Kidney tubule cell (primary cell): Measurements from ENCODE around the gene ZNF766.
"Not testable (repeated sequence)": the region's sequence is repeated elsewhere in the genome, so short reads cannot be mapped to it uniquely, and the experiment has no call there.

ENCODE experiments used
- DNase-seq: peaks from one replicate; pipeline ENCODE4 v3.0.0-alpha.2; 2018; ENCODE audit warnings: low spot score

The ZNF766 gene

DNA sequence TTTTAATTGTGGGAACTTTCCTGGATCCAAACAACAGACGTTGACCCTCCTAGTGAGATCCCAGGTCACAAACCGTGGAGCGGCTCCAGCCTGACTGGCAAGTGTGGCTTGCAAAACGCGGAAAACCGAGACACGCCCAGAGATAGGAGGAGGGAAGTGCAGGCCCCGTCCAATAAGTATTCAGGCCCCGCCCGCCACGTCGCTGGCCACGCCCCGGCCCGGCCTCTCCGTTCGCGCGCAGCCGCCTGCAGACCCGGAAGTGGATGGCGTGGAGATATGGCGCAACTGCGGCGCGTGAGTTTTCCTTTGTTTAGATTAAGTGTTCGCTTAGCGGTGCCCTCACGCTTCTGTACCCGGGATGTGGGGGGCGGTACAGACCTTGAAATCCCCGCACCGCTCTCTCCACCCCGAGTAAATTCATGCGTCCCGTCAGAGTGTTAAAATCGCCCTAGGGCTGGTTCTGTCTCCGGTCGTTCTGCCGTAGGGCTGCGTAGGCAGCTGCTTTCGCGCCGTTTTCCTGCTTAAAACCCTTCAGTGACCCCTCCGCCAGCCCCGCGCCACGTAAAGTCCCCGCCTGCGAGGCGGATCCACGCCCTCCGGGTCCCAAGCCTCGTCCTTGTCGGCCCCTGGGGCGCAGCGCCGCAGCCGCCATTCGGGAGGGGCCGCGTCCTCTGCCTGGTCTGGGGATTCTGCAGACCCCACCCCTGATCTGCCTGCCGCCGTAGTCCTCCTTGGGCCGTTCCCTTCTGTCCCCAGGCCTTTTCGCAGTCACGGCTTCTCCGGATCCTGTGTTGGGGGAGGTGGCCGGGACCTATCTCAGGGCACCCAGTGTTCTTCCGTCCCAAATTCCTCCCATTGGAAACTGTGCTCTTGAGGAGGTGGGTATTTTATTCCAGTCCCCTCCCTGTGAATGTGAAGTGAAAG lies at the start of gene ZNF766:
Gene ZNF766, plus strand, starts transcription at position 250 of the 924 bp plus-strand sequence. Its CDS starts 27 bp downstream, at position 277.
- peak; percentile 95 for DNase-seq

DNA sequence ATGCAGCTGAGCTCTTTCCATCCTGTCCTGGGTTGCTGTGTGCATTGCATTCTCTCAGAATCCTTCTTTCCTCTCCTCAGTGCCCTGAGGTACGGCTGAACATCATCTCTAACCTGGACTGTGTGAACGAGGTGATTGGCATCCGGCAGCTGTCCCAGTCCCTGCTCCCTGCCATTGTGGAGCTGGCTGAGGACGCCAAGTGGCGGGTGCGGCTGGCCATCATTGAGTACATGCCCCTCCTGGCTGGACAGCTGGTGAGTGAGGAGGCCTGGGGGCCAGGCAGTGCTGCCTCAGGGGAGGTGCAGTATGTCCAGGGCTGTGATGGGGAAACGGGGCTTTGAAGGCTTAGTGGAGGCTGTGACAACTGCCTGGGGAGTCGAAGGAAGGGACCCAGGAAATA lies 49.8 kb upstream of the ZNF766 start:
- DNase-seq: no peak

DNA sequence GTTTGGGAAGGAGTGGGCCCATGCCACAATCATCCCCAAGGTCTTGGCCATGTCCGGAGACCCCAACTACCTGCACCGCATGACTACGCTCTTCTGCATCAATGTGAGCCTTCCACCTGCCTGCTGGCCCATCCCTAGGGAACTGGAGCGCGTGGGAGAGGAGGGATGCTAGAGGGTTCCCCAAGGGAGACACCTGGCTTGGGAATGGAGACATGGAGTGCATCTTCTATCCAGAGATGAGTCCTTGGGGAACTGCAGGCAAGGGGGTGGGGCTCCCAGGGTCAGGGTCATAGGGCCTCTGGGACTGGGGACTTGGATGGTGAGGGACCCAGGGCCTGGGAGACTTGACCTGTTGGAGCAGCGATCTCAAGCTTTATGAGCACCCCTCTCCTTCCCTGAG lies 48.4 kb upstream of the ZNF766 start:
- no peak for DNase-seq

DNA sequence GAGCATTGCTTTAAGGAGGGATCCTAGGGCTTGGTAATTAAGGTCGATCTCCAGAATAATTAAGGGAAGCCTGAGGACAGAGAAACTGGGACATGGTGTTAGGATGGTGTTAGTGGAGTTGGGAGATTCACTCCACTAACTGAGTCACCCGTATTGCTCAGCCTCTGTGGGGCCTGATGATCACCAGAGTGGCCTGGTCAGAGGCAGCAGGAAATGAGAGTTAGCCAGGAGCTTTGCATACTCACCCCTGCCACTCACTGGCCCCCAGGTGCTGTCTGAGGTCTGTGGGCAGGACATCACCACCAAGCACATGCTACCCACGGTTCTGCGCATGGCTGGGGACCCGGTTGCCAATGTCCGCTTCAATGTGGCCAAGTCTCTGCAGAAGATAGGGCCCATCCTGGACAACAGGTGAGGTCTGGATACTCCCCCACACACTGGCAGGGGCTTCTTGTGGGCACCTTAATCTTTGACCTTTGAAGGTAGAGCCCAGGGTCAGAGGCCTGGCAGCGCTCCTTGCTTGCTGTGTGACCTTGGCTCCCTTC lies 47.5 kb upstream of the ZNF766 start:
- DNase-seq: peak; percentile 71

DNA sequence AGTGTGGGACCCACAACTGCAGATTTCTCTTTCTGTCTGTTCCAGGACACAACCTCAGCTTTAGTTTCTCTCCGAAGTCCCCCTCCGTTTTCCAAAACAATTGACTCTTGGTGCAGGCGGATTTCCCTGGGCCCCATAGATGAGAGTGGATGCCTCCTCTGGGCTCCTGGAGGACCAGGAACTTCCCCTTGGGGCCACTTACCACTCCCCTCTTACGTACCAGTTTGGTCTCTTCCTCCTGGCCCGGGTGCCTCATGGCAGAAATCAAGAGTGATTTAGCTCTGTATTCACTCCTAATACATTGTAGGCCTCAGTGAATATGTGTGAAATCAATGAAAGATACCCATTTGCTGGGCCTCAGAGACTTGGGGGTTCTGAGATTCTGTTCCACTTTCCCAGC lies 45.2 kb upstream of the ZNF766 start:
- DNase-seq: no peak

DNA sequence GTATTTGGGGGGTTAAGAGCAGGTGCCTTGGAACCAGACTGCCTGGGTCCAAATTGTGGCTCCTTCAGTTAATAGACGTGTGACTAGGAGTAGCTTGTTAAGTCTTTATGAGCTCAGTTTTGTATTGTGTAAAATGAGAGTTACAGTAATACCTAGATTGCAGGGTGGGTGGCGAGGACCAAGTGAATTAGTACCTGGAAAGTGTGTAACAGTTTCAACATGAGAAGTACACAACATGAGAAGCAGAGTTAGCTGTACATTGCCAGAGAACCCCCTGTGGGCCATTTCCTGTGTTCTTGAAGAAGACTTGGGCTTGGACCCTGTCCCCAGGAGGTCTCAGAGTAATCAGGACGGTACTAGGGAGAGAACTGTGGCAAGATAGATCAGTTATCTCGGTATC lies 42.7 kb upstream of the ZNF766 start:
- no peak for DNase-seq

DNA sequence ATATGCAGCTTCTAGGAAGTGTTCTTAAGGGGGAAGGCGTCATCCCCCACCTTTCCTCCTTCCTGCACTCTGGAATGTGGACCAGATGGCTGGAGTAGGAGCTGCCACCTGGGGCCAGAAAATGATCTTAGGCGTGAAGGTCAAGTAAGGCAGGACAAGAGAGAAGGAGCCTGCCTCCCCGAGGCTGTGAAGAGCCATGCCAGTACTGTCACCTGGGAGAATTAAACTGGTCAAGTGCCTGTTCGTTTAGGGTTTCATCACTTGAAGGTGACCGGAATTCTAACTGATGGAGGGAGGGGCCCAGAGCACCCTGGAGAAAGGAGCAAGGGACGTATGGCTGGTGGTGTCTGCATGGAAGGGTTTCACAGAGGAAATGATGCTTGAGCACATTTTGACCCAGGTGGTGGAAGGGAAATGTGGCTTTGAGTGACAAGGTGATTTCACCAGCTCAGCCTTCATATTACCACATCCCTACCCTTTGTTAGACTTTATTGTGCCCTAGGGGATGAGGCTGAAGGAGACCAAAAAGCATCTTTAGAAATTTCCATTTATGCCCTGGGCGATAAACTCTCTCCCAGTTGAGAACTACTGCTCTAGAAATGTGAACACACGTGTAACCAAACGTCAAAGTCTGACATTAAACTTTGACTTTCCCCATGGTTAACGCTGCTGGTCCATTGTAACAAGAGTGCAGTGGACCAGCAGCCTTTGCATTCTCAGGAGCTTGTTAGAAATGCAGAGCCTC lies 42.0 kb upstream of the ZNF766 start:
- DNase-seq: no peak

DNA sequence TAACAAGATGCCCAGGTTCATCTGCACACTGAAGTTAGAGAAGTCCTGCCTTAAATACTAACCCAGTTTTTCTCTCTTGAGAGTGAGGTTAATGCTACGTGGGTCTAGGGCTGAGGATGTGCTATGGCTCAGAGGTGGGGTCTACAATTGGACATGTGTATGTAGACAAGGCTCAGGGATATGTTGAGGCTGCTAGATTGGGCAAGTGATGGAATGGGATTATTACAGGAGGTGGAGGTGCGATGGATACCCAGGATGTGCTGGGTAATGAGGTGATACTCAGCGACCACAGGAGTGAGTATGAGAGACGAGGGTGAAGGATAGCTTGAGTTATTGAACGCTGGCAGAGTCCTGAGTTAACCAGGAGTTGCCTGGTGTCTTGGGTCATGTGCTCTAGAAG lies 41.4 kb upstream of the ZNF766 start:
- DNase-seq: no peak

DNA sequence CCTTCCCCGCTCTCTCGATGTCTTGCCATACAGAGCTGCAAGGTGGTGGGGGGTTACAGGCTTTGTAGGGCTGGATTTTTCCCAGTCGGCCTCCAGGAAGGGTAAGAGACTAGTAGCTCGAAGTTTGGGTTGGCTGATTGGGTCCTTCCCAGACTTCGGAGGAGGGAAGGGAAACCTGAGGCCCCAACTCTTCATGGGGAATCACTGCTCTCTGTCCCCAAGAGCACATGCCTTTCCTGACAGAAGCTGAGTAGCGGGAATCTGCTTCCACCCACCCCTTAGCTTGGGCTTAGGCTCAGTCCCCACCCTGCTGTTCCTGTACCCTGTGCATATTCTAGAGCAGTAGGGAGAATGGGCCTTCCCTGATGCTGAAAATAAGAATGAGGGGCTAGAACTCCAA lies 39.9 kb upstream of the ZNF766 start:
- DNase-seq: no peak

DNA sequence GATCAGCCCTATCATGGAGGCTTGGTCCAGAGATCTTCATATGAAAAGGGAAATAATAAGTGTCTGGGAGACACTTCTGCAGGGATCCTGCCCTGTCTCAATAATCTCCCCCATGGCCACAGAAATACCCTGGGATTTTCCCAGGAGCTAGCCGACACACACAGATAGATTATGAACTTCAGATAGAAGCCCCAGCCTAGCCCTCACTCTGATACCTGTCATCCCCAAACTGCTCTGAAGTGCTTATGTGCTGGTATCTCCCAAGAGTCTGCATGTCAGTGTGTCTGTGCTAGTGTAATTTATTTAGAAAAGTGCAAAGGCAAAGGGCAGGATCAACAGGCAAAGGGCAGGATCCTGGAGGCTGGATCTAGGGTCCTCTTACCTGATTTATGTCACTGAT lies 38.7 kb upstream of the ZNF766 start:
- no peak for DNase-seq

DNA sequence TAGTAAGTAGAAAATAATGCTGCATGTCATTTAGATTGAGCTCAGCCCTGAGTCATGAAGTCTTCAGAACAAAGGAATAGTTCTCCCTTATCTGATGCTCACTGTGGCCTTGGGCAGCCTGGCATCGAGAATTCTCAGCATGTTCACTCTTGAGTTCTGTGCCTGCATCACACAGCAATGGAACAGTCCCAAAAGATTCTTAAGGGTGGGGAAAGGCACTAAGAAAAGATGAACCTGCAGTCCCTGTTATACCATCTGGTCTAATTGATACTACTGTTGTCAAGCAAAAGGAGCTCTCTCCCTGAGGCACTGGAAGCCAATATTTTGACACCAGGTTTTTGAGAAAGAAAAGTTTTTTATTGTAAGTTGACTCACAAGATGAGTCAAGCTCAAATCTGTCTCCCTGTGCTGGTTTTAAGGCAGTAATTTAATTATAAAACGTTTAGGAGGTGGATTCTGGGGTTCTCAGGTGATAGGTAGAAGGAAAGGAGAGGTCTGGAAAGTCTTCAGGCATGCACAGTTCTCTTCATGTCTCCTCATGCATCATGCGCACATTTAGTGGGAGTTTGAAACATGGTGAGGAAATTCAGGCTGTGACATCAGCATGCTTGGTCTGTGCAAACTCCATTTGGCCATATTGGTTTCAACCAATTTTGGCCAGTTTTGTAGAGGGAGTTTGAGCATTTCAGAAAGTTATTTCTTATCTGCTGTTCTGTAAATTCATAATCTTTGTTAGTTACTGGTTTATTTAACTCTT lies 38.1 kb upstream of the ZNF766 start:
- no peak for DNase-seq

DNA sequence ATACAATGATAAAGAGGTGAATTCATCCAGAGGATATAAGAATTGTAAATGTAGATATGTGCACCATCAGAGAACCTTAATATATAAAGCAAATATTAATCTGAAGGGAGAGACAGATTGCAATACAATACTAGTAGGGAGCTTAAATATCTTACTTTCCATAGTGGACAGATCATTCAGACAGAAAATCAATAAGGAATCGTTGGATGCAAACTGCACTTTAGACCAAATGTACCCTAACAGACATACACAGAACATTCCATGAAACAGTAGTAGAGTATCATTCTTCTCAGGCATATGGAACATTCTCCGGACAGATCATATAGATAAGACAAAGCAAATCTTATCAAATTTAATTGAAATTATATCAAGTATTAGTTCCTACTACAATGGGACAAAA lies 35.0 kb upstream of the ZNF766 start:
- no peak for DNase-seq

DNA sequence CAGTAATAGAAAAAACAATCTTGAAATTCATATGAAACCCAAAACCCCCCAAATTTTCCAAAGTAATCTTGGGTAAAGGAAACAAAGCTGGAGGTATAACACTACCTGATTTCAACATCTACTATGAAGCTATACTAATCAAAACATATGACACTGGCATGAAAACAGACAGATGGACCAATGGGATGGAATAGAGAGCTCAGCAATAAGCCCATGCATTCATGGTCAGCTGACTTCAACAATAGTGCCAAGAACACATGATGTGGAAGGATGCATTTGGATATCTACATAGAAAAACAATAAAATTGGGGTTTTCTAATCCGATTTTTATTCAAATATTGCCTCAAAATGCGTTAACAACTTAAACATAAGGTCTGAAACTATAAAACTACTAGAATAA lies 32.2 kb upstream of the ZNF766 start:
- no peak for DNase-seq

DNA sequence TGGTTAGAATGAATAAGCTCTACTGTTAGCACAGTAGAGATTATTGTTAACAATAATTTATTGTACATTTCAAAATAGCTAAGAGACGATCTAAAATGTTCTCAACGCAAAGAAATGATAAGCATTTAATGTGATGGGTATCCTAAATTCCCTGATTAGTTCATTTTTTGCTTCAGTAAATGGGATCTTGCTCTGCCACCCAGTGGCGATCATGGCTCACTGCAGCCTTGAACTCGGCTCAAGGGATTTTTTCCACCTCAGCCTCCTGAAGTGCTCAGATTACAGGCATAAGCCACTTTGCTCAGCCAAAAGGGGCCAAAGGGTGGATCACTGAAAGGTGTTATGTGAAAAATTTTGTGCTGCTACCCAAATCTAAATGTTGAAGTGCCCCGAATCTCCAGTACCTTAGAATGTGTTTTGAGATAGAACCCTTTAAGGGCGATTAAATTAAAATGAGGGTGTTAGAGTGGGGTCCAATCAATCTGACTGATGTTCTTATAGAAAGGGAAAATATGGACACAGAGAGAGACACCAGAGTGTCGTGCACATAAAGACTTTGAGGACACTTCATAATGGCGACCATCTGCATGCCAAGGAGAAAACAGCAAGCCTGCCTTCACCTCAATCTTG lies 31.5 kb upstream of the ZNF766 start:
- peak; percentile 66 for DNase-seq

DNA sequence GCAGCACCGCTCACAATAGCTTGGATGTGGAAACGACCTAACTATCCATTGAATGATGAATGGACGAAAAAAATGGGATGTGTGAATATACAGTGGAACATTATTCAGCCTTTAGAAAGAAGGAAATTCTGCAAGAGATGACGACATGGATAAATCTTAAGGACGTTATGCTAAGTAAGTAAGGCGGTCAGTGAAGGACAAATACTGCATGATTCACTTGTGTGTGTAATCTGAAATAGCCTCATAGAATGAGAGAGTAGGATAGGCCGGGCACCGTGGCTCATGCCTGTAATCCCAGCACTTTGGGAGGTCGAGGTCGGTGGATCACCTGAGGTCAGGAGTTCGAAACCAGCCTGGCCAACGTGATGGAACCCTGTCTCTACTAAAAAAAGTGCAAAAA lies 25.4 kb upstream of the ZNF766 start:
- no peak for DNase-seq

DNA sequence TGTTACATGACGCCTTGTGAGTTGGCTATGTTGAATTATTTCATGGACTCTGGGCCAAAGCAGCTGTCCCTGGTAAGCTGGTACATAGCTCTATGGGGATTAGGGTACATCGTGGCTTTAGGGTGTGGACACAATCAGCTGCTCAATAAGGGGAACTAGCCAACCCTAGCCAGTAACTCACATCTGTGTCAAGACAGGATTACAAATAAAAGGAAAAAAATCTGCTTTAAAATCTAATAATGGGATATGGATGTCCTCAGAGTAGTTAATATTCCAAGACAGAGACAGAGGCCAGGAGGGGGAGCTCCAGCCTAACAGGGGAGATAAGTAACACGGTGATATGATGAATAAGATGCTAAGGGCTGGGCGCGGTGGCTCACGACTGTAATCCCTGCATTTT lies 21.1 kb upstream of the ZNF766 start:
- DNase-seq: peak; percentile 42

DNA sequence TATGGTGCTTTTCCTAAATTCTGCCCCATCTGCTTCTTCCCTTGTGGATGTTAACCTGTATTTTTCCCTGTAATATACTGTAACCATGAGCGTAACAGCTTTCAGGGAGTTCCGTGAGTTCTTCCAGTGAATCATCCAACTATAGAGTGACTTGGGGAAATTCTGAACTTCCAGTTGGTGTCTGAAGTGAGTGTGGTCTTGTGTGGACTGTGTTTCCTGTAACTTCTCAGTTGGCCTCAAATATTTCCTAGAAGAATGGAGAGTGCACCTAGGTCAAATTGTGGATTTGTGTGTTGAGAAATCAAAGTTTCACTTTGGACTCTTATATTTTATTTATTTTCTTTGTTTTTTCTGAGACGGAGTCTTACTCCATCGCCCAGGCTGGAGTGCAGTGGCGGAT lies 11.0 kb upstream of the ZNF766 start:
- peak; percentile 24 for DNase-seq

DNA sequence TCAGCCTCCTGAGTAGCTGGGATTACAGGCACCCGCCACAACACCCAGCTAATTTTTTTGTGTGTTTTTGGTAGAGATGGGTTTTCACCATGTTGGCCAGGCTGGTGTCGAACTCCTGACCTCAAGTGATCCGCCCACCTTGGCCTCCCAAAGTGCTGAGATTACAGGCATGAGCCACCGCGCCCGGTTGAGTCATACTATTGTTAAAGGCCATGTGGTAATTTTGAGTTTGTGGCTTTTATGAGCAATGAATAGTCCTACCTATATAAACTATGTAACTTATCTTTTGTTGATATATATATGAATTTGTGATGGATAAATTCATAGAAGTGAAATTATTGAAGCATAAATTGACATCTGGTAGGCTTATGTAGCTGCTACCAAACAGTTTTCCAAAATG lies 3.8 kb upstream of the ZNF766 start:
- DNase-seq: not testable (repeated sequence)

DNA sequence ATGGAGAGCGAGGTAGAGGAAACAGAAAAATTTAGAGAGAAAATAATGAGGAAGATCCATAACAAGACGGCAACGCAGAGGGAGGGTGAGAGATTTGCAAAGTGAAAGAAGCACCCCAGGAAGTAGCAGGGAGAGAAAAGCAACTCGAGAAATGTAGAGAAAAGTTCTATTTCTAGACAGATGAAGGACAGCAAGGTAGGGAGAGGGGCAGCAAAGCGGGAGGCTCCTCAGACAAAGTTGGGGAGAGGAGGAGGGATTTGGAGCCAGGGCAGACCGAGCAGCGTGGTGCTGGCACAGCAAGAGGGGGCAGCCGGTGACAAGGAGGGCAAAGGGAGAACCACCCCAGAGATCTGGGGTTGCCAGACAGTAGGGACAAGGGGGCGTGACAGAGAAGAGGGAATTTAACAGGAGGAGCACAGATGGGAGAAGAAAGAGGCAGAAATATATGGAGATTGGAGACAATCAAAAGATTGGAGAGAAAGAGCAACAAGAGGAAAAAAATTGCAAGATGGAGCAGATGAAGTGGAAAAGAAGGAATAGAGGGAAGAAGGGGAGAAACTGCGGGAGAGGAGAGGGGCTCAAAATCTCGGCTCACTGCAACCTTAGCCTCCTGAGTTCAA lies 989 bp downstream of the ZNF766 start:
- peak; percentile 18 for DNase-seq

DNA sequence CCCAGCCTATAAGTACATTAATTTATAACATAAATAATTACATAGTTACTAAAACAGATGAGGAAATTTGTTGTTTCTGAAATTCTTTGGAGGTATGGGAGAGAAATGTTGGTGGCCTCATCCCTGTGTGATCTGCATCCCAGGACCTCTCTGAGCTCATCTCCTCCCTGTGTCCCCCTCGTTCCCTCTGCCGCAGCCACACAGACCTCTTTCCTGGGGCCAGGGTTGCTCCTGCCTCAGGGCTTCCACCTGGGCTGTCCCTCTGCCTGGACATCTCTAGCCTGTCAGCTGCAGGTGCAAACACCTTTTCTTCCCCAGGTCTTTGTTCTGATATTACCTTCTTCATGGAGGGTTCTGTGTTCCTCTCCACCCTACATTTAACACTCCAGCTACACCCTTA lies 3.9 kb downstream of the ZNF766 start:
- no peak for DNase-seq

DNA sequence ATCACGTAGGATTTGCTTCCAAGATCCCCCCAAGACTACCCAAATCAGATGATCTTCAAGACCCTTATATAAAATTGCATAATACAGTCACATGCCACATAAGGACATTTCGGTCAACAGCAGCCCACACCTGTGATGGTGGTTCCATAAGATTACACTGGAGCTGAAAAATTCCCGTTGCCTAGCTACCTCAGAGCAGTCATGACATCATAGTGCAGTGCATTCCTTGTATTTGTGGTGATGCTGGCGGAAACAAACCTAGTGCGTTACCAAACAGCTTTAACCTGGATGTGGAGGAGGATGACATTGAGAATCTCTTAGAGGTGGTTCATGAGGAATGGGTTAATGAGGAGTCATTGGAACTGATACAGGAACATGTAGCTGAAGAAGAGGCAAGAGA lies 4.8 kb downstream of the ZNF766 start:
- DNase-seq: no peak
